ENCODE data around the gene CLN5.

CLN5 gene

DNA sequence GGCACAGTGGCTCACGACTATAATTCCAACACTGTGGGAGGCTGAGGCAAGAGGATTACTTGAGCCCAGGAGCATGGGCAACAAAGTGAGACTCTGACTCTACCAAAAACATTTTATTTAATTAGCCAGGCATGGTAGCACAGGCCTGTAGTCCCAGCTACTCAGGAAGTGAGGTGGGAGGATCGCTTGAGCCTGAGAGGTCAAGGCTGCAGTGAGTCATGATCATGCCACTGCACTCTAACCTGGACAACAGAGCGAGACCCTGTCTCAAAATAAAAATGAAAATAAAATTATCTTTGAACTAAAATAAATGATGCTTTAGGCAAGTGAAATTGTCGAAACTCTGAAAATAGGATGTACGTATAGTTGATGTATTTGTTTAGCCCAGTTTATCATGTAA, 8.2 kb upstream of the CLN5 start:
- no peak for TF ChIP-seq EZH2phosphoT487 (conservative IDR thresholded peaks at IDR 0.05; ENCODE audit: low read length)
- TF ChIP-seq CTCF (IDR thresholded peaks at IDR 0.05; ENCODE audit: insufficient read depth, low read length, poor library complexity, severe bottlenecking), result no peak
- no peak overlapping the region for H3K9ac ChIP-seq (ENCODE audit: low read length)

GRCh38 chr13:76991432-76991795, 467 bp upstream of the CLN5 start:
- peak overlapping the region; percentile 87 for H3K9ac ChIP-seq (ENCODE audit: low read length)

More for the DNA sequence above, 8.2 kb upstream of the CLN5 start:
- Histone ChIP-seq H3K9me2 (replicated peaks; ENCODE audit: insufficient read depth, low read length) (no peaks in the 10 kb centered on the region), H3K4me3 (ENCODE audit: insufficient read depth, low read length, poor library complexity, severe bottlenecking) (no peak overlapping the region), H3F3A (ENCODE audit: insufficient read depth) (no peaks in the 10 kb centered on the region), H3K36me3 (ENCODE audit: low read length) (no peaks in the 10 kb centered on the region), H3K9me3 (ENCODE audit: insufficient read depth, low read length) (no peaks in the 10 kb centered on the region), H3K79me2 (ENCODE audit: insufficient read depth, low read length) (no peaks in the 10 kb centered on the region), H3K4me2 (ENCODE audit: low read depth, low read length, poor library complexity, severe bottlenecking) (no peak overlapping the region), H2AFZ (ENCODE audit: low read depth, low read length, severe bottlenecking) (no peak overlapping the region), H4K20me1 (ENCODE audit: low read depth, low read length) (no peaks in the 10 kb centered on the region), H3K27me3 (ENCODE audit: low read length) (no peaks in the 10 kb centered on the region), H3K27ac (ENCODE audit: low read depth, low read length) (no peak overlapping the region)

GRCh38 chr13:76992548-76993001, 694 bp downstream of the CLN5 start:
- H3K27ac ChIP-seq (ENCODE audit: low read depth, low read length), result no peak overlapping the region

More at GRCh38 chr13:76991432-76991795, 467 bp upstream of the CLN5 start:
- Histone ChIP-seq H3K9me2 (replicated peaks; ENCODE audit: insufficient read depth, low read length) (no peaks in the 10 kb centered on the region), H2AFZ (ENCODE audit: low read depth, low read length, severe bottlenecking) (peak overlapping the region; percentile 95), H3K36me3 (ENCODE audit: low read length) (no peaks in the 10 kb centered on the region), H3F3A (ENCODE audit: insufficient read depth) (no peaks in the 10 kb centered on the region), H3K27me3 (ENCODE audit: low read length) (no peaks in the 10 kb centered on the region), H4K20me1 (ENCODE audit: low read depth, low read length) (no peaks in the 10 kb centered on the region), H3K27ac (ENCODE audit: low read depth, low read length) (no peak overlapping the region), H3K4me2 (ENCODE audit: low read depth, low read length, poor library complexity, severe bottlenecking) (peak overlapping the region; percentile 70), H3K9me3 (ENCODE audit: insufficient read depth, low read length) (no peaks in the 10 kb centered on the region), H3K4me3 (ENCODE audit: insufficient read depth, low read length, poor library complexity, severe bottlenecking) (peak overlapping the region; percentile 84), H3K79me2 (ENCODE audit: insufficient read depth, low read length) (0 out of 2 replicates have a peak, but pooled peaks cover 3% of the 10 kb centered on the region)
- no peak for TF ChIP-seq CTCF (IDR thresholded peaks at IDR 0.05; ENCODE audit: insufficient read depth, low read length, poor library complexity, severe bottlenecking)
- no peak for TF ChIP-seq EZH2phosphoT487 (conservative IDR thresholded peaks at IDR 0.05; ENCODE audit: low read length)

More at GRCh38 chr13:76992548-76993001, 694 bp downstream of the CLN5 start:
- Histone ChIP-seq H3K36me3 (ENCODE audit: low read length) (no peaks in the 10 kb centered on the region), H3K4me3 (ENCODE audit: insufficient read depth, low read length, poor library complexity, severe bottlenecking) (peak overlapping the region; percentile 84), H4K20me1 (ENCODE audit: low read depth, low read length) (no peaks in the 10 kb centered on the region), H3K4me2 (ENCODE audit: low read depth, low read length, poor library complexity, severe bottlenecking) (peak overlapping the region; percentile 70), H3F3A (ENCODE audit: insufficient read depth) (no peaks in the 10 kb centered on the region), H3K9ac (ENCODE audit: low read length) (peak overlapping the region; percentile 87), H3K9me2 (replicated peaks; ENCODE audit: insufficient read depth, low read length) (no peaks in the 10 kb centered on the region), H3K79me2 (ENCODE audit: insufficient read depth, low read length) (0 out of 2 replicates have a peak, but pooled peaks cover 3% of the 10 kb centered on the region), H3K27me3 (ENCODE audit: low read length) (no peaks in the 10 kb centered on the region), H3K9me3 (ENCODE audit: insufficient read depth, low read length) (no peaks in the 10 kb centered on the region), H2AFZ (ENCODE audit: low read depth, low read length, severe bottlenecking) (peak overlapping the region; percentile 80)
- TF ChIP-seq EZH2phosphoT487 (conservative IDR thresholded peaks at IDR 0.05; ENCODE audit: low read length), result no peak
- no peak for TF ChIP-seq CTCF (IDR thresholded peaks at IDR 0.05; ENCODE audit: insufficient read depth, low read length, poor library complexity, severe bottlenecking)

Measured in SU-DHL-6 (cell line).